K562 (cell line): Measurements from ENCODE around the gene ADGRE1. TPM values are rescaled to one million over a fixed set of nuclear protein-coding genes. Genes with fewer than 3 reads are reported as not detected.

ENCODE experiments used
- PCBP2 ChIP-seq: fragments of 200-400 bp; formaldehyde crosslinking; IDR thresholded peaks from 2 replicates; pipeline ENCODE4 v1.6.1; 2018; ENCODE audit warnings: low read length, low read depth, mild to moderate bottlenecking, moderate library complexity; ENCODE audit not compliant: poor library complexity, severe bottlenecking
- RAD51 ChIP-seq: fragments of 450-650 bp; IDR thresholded peaks from 2 replicates; pipeline ENCODE4 v1.7.1; 2016; ENCODE audit warnings: low read depth, mild to moderate bottlenecking, borderline replicate concordance
- RB1 ChIP-seq: fragments of 450-650 bp; IDR thresholded peaks from 2 replicates; pipeline ENCODE4 v1.6.1; 2017; ENCODE audit warnings: low read depth, mild to moderate bottlenecking
- SPI1 ChIP-seq: IDR thresholded peaks from 2 replicates; pipeline ENCODE4 v1.6.1; 2011; ENCODE audit warnings: low read depth, low read length, control low read depth, borderline replicate concordance
- TOE1 ChIP-seq, 2 experiments: fragments of 450-650 bp in 1 of 2; sonication (generic) in 1 of 2; formaldehyde crosslinking in 1 of 2; IDR thresholded peaks; 2 replicates each; pipeline versions ENCODE4 v1.7.1 to v1.8.0; 2016 to 2022; ENCODE audit warnings: borderline replicate concordance in 2 of 2, mild to moderate bottlenecking in 2 of 2, antibody characterized with exemption in 1 of 2, inconsistent platforms in 1 of 2, low read depth in 1 of 2, missing genetic modification reagents in 1 of 2, moderate library complexity in 1 of 2
- ZFP1 ChIP-seq: fragments of 450-650 bp; formaldehyde crosslinking; IDR thresholded peaks from 2 replicates; pipeline ENCODE4 v1.4.0; 2020; ENCODE audit warnings: mild to moderate bottlenecking, mixed read lengths
- ZNF586 ChIP-seq: fragments of 450-650 bp; formaldehyde crosslinking; conservative IDR thresholded peaks from 2 replicates; pipeline ENCODE4 v1.4.0; 2020; ENCODE audit warnings: mild to moderate bottlenecking, moderate library complexity
- polyA plus RNA-seq, 8 experiments: library from polyadenylated mRNA; depleted of rRNA in 4 of 8; stranded (reverse) in 5 of 8; unstranded in 3 of 8; fragments of >200 nt; fragmentation: Nextera tagmentation in 2 of 8; fragmentation: Illumina TruSeq in 1 of 8; extraction: Ambion mirVana in 2 of 8; extraction: Trizol in 1 of 8; gene quantifications; 2 replicates each; pipeline versions ENCODE4 v1.2.1 to v1.2.3, GENCODE V29; 2011 to 2014; ENCODE audit warnings: inconsistent platforms in 1 of 8, missing spikeins in 1 of 8
- total RNA-seq, 7 experiments: library from RNA; depleted of rRNA in 6 of 7; stranded (reverse); fragments of >200 nt in 6 of 7; fragmentation: Illumina TruSeq in 2 of 7; extraction: Trizol in 2 of 7; gene quantifications; 2 replicates each; pipeline versions ENCODE4 v1.2.1 to v1.2.3, GENCODE V29; 2011 to 2021; ENCODE audit warnings: low replicate concordance in 1 of 7
- TF ChIP-seq, protein P1 (sequence below): conservative IDR thresholded peaks from 2 replicates; pipeline ENCODE4 v1.6.1; 2011; ENCODE audit warnings: low read depth, mild to moderate bottlenecking, low read length; ENCODE audit not compliant: control insufficient read depth
- TF ChIP-seq, protein P2 (sequence below): sonication (generic); formaldehyde crosslinking; IDR thresholded peaks from 2 replicates; pipeline ENCODE4 v1.8.0; 2022; ENCODE audit warnings: mild to moderate bottlenecking, missing genetic modification reagents
- TF ChIP-seq, protein P3 (sequence below): fragments of 250-450 bp; sonication (Bioruptor Pico); IDR thresholded peaks from 2 replicates; pipeline ENCODE4 v1.5.0; 2021
- TF ChIP-seq, protein P4 (sequence below), 2 experiments: IDR thresholded peaks; 2 replicates each; pipeline ENCODE4 v1.6.1; 2011; ENCODE audit warnings: borderline replicate concordance in 1 of 2, control low read depth in 1 of 2, low read depth in 1 of 2, low read length in 1 of 2, mild to moderate bottlenecking in 1 of 2, mixed read lengths in 1 of 2, moderate library complexity in 1 of 2; ENCODE audit not compliant: insufficient read depth in 1 of 2, insufficient read length in 1 of 2, poor library complexity in 1 of 2, severe bottlenecking in 1 of 2; ENCODE audit errors: extremely low read depth in 1 of 2
- TF ChIP-seq, protein P5 (sequence below): fragments of 250-450 bp; sonication (Bioruptor Pico); IDR thresholded peaks from 2 replicates; pipeline ENCODE4 v1.5.0; 2021; ENCODE audit warnings: mild to moderate bottlenecking, moderate library complexity
- TF ChIP-seq, protein P6 (sequence below): fragments of 250-450 bp; sonication (Bioruptor Pico); IDR thresholded peaks from 2 replicates; pipeline ENCODE4 v1.4.0; 2020
- TF ChIP-seq, protein P7 (sequence below): fragments of 150-350 bp; conservative IDR thresholded peaks from 2 replicates; pipeline ENCODE4 v1.6.1; 2014; ENCODE audit warnings: low read length

Gene ADGRE1
- total and polyA plus RNA-seq, 9 of the 15 experiments (the other 6 are each of a cell fraction or from before 2014, with no cell fraction given), result 0.09 to 0.49 (median 0.25) TPM; not detected in 1

DNA sequence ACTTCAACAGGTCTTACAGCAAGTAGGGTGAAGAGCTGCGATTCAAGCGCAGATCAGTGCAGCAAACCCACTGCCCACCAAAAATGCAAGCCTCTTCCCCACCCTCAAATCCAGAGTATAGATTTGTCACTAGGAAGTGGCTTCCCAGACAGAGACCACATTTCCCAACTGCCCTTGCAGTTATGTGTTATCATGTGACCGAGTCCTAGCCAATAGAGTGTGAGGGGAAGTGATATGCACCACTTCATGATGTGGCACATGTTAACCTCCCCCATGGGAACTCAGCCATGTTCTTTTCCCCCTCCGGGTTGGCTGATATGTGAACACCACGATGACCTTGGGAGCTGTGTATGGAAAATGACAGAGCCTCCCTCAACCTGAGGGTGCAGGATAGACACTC lies 83.1 kb downstream of the ADGRE1 start (continued):
- TF ChIP-seq, protein P1, sequence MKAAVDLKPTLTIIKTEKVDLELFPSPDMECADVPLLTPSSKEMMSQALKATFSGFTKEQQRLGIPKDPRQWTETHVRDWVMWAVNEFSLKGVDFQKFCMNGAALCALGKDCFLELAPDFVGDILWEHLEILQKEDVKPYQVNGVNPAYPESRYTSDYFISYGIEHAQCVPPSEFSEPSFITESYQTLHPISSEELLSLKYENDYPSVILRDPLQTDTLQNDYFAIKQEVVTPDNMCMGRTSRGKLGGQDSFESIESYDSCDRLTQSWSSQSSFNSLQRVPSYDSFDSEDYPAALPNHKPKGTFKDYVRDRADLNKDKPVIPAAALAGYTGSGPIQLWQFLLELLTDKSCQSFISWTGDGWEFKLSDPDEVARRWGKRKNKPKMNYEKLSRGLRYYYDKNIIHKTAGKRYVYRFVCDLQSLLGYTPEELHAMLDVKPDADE, result no peak
- TF ChIP-seq PCBP2 (no peak), SPI1 (peak; percentile 58; the same call in 1 of the 2 replicates), ZNF586 (CRISPR knock-in tag) (no peak), ZFP1 (no peak), RB1 (no peak), TOE1 (IDR thresholded peaks at IDR 0.05; ENCODE audit: borderline replicate concordance) (peak; percentile 75; the same call in 1 of the 2 replicates), TOE1 (CRISPR knock-in tag; IDR thresholded peaks at IDR 0.05; ENCODE audit: borderline replicate concordance, low read depth) (no peak), RAD51 (peak; percentile 78)
- TF ChIP-seq, protein P2, sequence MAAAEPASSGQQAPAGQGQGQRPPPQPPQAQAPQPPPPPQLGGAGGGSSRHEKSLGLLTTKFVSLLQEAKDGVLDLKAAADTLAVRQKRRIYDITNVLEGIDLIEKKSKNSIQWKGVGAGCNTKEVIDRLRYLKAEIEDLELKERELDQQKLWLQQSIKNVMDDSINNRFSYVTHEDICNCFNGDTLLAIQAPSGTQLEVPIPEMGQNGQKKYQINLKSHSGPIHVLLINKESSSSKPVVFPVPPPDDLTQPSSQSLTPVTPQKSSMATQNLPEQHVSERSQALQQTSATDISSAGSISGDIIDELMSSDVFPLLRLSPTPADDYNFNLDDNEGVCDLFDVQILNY (CRISPR knock-in tag), result no peak
- TF ChIP-seq, protein P3, sequence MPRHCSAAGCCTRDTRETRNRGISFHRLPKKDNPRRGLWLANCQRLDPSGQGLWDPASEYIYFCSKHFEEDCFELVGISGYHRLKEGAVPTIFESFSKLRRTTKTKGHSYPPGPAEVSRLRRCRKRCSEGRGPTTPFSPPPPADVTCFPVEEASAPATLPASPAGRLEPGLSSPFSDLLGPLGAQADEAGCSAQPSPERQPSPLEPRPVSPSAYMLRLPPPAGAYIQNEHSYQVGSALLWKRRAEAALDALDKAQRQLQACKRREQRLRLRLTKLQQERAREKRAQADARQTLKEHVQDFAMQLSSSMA (CRISPR knock-in tag), result no peak
- TF ChIP-seq, protein P4, sequence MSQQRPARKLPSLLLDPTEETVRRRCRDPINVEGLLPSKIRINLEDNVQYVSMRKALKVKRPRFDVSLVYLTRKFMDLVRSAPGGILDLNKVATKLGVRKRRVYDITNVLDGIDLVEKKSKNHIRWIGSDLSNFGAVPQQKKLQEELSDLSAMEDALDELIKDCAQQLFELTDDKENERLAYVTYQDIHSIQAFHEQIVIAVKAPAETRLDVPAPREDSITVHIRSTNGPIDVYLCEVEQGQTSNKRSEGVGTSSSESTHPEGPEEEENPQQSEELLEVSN (IDR thresholded peaks at IDR 0.05; ENCODE audit: borderline replicate concordance in 1 of 2, extremely low read depth in 1 of 2, insufficient read depth in 1 of 2, insufficient read length in 1 of 2, low read depth in 1 of 2, low read length in 1 of 2, poor library complexity in 1 of 2, severe bottlenecking in 1 of 2), result peak; percentile 59 to 66
- TF ChIP-seq, protein P5, sequence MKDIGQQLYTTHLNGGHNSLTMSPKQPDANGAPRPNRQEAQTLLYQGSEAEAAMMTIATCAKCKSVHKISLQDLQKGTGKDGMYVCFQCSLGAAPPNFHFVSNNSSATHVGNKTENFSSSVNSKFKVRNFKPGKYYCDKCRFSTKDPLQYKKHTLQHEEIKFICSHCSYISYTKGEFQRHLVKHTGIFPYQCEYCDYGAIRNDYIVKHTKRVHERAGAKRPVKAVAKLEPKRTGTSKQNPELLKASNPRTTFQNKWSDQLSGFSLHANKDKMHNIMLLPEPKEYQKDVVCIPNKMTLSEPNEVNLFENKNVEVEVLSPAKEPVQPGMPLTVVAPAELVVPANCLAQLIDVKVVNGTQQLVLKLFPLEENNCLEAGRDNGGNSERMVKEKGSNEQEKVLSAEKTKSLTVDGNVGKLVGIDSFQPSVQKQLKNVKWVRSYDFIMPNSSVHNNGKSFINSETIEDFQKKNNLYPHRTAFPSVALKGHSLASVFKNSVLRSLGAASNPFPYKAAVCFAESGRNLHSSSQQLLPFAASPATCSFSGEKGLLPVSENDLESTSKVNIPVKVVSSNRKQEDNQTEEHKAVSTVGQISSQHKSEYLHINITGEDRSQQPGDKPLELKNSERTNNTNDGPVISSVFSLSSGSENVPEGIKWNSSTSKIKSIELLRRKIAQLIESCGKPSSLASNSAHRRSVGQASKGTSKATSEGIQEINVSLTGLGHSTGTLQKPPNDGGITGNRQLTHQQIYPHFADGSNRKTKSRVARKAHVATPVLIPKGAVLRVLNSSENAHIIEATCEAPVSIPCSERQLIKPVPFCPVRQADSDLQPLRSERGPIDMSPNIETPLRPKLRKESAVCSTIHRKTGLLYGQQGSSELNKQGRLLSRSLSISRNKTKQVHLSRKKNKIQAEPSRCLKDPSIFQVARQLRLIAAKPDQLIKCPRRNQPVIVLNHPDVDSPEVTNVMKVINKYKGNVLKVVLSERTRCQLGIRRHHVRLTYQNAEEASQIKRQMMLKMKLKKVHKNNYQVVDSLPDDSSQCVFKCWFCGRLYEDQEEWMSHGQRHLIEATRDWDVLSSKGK, result no peak
- TF ChIP-seq, protein P6, sequence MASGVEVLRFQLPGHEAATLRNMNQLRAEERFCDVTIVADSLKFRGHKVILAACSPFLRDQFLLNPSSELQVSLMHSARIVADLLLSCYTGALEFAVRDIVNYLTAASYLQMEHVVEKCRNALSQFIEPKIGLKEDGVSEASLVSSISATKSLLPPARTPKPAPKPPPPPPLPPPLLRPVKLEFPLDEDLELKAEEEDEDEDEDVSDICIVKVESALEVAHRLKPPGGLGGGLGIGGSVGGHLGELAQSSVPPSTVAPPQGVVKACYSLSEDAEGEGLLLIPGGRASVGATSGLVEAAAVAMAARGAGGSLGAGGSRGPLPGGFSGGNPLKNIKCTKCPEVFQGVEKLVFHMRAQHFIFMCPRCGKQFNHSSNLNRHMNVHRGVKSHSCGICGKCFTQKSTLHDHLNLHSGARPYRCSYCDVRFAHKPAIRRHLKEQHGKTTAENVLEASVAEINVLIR (CRISPR knock-in tag), result no peak
- TF ChIP-seq, protein P7, sequence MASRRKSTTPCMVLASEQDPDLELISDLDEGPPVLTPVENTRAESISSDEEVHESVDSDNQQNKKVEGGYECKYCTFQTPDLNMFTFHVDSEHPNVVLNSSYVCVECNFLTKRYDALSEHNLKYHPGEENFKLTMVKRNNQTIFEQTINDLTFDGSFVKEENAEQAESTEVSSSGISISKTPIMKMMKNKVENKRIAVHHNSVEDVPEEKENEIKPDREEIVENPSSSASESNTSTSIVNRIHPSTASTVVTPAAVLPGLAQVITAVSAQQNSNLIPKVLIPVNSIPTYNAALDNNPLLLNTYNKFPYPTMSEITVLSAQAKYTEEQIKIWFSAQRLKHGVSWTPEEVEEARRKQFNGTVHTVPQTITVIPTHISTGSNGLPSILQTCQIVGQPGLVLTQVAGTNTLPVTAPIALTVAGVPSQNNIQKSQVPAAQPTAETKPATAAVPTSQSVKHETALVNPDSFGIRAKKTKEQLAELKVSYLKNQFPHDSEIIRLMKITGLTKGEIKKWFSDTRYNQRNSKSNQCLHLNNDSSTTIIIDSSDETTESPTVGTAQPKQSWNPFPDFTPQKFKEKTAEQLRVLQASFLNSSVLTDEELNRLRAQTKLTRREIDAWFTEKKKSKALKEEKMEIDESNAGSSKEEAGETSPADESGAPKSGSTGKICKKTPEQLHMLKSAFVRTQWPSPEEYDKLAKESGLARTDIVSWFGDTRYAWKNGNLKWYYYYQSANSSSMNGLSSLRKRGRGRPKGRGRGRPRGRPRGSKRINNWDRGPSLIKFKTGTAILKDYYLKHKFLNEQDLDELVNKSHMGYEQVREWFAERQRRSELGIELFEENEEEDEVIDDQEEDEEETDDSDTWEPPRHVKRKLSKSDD, result no peak
